Fibroblast of skin of left biceps (primary cell): ENCODE results near the gene DUOX2.

Source experiments
- DNase-seq, 2 experiments: peaks; one replicate each; pipeline ENCODE4 v3.0.0-alpha.2; 2013; ENCODE audit warnings: low read depth in 2 of 2

The DUOX2 gene

DNA sequence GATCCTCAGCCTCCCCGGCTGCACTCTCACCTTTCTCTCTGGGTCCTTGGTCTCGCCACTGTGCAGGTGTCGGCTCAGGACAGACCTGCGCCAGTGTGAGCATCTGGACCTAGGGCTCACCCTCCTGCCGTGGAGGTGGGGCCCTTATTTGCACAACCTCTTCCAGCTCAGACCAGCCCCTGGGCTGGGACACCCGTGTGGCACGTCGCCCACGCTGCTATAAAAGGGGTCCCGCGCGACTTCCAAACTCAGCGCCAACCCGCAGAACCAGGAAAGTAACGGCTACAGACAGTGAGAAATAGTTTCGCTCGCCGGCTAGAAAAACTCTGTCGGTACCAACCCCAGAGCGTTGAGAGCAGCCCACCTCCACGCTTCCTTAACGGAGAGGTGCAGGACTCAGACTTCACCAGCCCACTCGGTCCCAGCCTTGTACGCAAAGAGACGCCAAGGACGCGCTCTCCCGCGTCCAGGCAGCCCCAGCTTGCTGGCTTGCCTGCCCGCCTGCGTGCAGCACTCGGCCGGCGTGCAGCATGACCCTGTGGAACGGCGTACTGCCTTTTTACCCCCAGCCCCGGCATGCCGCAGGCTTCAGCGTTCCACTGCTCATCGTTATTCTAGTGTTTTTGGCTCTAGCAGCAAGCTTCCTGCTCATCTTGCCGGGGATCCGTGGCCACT, at the start of gene DUOX2, which contains the start of gene DUOXA2:
Gene DUOX2, minus strand, starts transcription at position 97 of the 675 bp plus-strand sequence. CDS start 761 bp downstream, outside the sequence.
Gene DUOXA2, plus strand, starts transcription at position 251 of the 675 bp plus-strand sequence. Its CDS starts 280 bp downstream, at position 531.
- DNase-seq: no peak

- DNase-seq: no peak
Observed at GRCh38 chr15:45163508-45163856, 49.5 kb upstream of the DUOX2 start.

DNA sequence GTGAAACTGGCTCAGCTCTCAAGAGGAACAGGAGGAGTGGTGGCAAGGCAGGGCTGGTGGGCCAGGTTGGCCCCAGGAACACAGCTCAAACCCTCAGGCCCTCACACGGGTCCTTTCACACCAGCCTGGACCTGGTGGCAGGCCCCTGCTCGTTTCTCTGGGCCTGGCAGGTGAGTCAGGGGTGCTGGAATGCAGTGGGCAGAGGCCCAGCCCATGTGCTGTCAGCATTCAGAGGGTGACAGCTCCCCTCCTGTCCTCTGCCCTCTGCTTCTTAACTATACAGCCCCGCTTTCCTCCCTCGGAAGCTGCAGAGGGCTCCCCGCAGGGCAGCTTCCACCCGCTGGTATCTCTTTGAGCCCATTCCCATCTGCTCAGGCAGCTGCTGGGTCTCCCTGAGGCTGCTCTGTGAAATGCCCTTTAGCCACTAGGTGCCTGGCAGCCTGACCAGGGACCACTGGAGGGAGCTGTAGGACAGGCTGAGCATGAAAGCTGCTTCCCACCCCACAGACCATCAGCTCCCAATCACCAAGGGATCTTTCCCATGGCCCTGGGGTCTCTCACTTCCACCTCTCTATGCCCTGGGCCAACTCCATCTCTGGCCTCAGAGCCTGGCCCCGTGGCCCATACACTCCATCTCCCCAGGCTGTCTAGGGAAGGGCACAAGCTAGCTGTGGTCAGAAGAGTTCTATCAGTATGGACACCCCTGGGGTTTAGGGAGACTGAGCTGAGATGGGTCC, 49.0 kb upstream of the DUOX2 start:
- DNase-seq: peak; percentile 28 to 39

DNA sequence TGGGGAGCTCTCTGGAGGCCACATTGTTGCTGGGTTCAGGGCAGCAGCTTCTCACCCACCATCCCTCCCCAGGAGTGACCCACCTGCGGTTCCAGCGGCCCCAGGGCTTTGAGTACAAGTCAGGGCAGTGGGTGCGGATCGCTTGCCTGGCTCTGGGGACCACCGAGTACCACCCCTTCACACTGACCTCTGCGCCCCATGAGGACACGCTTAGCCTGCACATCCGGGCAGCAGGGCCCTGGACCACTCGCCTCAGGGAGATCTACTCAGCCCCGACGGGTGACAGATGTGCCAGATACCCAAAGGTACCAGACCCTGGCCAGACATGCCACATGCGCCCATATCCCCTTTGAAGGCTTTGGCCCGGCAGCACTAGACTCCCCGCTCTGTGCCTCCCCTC, 47.7 kb upstream of the DUOX2 start:
- DNase-seq: no peak

DNA sequence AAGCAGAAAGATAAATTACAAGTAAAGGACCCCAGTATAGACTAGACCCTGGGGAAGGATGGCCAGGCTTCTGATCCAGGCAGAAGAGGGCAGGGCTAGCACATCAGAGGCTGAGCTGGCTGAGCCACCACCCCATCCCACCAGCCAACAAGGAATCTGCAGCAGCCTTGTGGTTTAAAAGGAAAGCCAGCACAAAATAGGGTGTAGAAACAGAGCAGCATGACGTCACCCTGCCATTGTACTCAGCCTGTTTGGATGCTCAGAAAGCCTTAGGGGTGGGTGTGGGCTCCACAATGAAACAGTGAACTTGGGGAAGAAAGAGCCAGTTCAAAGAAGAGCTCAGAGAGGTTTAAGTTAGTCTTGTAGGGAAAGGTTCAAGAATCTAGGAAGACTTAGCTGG, 44.0 kb upstream of the DUOX2 start:
- peak; percentile 9 to 20 for DNase-seq

DNA sequence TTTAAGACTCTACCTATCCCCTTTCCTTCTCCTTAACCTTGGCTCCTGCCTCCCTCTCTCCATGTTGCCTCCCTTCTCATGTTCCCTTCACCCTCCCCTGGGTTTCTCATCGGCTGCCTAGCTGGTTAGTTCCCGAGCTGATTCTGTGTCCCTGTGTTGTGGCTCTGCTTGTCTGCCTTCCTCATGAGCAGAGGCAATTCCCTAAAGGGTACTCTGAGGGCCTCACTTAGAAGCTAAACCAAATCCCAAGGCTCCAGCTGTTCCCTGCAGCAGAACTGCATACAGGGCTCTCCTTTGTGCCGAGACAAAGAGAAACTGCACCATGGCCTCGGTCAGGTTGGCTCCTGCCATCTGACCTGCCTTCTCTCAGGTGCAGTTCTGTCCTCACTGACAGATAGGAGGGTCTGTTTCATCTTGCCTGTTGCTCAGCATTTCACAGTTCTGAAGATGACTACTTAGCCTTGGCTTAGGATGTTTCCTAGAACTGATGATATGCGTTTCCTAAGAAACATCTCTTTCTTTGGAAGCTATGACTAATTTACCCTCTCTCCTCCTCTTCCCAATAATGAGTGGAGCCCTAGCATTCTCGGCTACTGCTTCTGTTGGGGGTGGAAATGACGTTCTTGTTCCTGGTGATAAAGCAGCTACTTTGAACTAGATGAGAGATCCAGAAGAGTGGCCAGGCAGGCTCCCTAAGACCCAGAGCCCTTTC, 42.9 kb upstream of the DUOX2 start:
- DNase-seq: peak; percentile 21 to 22

DNA sequence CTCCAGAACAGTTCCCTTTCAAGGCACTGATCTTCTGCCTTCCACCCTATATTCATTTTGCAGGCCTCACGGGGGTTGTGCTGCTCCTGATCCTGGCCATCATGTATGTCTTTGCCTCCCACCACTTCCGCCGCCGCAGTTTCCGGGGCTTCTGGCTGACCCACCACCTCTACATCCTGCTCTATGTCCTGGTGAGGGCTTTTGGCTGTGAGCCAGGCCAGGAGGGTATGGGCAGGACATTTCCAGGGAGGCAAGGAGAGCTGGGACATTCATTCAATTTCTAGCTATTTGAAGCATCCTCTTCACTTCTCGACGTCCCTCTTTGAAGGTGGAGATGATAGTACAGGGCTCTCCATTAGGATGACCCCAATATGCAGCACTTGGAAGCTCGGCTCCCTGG, 41.8 kb upstream of the DUOX2 start:
- no peak for DNase-seq

DNA sequence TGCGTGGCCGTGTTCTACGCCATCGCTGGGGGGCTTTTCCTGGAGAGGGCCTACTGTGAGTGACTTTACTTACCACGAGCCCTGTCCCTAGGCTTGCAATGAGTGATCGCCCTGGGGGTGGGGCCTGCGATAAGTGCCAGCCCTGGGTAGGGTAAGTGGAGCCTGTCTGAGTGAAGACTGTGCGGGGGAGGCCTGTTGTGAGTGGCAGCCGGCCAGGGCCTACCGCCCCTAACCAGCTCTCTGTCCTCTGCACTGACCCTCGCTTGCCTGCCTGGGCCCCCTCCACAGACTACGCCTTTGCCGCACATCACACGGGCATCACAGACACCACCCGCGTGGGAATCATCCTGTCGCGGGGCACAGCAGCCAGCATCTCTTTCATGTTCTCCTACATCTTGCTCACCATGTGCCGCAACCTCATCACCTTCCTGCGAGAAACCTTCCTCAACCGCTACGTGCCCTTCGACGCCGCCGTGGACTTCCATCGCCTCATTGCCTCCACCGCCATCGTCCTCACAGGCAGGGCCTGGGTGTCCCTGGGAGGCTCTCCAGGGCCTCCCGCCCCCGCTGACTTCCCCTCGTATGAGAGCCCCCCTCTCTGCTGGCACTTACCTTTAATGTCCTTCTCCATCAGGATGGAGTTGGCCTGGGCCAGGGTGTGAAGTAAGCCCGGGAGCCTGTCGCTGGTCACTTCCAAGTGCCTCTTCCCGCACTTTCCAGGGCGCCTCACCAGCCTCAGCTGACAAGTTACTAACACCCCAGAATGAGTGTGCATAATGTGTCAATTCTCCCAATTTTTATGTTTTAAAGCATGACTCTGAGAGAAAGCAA, 38.2 kb upstream of the DUOX2 start:
- no peak for DNase-seq

GRCh38 chr15:45150997-45151396, 37.0 kb upstream of the DUOX2 start:
- no peak for DNase-seq

DNA sequence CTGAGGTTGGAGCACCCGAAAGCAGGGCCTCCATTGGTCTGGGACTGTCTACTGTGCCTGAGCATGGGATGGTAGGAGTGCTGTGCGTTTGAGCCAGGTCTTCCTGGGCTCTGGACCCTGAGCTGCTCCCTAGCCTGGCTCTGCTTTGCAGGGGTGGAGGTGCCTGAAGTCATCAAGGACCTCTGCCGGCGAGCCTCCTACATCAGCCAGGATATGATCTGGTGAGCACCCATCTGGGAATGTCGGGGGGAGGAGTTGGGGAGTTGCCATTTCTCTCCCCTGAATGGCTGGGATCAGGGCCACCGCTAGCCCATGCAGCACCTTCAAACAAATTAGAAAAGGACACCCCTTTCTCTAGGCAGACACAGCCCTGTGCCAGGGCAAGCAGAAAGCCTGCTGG, 36.5 kb upstream of the DUOX2 start:
- no peak for DNase-seq

DNA sequence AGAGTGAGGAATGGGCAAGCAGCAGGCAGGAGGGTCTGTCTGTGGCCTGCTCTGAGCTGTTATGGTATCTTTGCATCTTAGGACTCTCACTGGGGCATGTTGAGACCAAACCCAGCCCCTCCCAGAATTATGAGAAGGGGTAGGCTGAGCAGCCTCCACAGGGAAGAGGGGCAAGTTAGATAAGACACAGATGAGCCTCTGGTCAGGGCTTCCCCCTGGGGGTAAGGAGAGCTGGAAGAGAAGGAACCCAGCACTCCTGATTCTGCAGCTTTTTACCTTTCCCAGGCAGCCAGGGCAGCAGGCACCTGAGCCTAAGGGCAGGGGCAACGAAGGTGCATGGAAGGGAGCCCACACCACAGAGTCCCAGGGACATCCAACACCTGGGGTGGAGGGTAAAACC, 35.1 kb upstream of the DUOX2 start:
- DNase-seq: no peak

GRCh38 chr15:45148076-45149059, 34.4 kb upstream of the DUOX2 start:
- DNase-seq: no peak

DNA sequence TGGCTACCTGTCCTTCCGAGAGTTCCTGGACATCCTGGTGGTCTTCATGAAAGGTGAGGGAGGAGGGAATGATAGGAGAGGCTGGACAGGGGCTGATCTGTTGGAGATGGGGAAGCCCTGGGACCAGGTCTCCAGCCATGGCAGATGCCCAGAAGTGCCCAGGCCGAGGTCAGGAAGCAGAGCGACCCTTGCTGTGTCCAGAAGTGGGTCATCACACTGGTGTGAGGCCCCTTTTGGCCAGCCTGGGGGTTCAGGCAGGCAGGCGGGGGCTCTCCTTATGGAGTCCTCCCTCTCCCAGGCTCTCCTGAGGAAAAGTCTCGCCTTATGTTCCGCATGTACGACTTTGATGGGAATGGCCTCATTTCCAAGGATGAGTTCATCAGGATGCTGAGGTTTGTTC, 33.6 kb upstream of the DUOX2 start:
- DNase-seq: no peak

DNA sequence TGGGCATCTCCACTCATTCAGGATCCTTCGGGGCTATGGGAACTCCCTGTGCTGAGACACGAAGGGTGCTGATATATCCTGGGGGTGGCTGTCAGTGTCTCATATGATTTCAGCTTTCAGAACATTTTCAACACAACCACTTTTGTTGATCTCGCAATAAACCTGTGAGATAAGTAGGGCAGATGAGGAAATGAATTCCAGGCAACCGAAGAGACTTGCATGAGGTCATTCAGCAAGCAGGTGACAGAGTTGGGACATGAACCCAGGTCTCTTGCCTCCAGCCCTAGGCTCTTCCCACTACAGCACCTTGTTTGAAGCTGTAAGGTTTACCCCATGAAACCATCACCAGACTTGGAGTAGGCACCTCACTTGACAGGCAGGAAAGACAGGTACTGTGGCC, 32.4 kb upstream of the DUOX2 start:
- no peak for DNase-seq

GRCh38 chr15:45144775-45145174, 30.8 kb upstream of the DUOX2 start:
- no peak for DNase-seq

DNA sequence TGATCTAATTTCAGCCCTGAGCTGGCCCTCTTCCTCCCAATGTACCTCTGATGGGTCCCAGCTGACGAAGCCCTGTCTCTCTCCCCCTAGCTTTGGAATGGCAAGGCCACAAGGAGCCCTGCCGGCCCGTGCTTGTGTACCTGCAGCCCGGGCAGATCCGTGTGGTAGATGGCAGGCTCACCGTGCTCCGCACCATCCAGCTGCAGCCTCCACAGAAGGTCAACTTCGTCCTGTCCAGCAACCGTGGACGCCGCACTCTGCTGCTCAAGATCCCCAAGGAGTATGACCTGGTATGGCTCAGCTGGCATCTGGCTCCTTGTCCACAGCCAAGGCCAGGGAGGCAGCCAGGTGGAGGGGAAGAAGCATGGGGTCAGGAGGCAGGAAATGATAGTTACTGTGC, 30.0 kb upstream of the DUOX2 start:
- no peak for DNase-seq

DNA sequence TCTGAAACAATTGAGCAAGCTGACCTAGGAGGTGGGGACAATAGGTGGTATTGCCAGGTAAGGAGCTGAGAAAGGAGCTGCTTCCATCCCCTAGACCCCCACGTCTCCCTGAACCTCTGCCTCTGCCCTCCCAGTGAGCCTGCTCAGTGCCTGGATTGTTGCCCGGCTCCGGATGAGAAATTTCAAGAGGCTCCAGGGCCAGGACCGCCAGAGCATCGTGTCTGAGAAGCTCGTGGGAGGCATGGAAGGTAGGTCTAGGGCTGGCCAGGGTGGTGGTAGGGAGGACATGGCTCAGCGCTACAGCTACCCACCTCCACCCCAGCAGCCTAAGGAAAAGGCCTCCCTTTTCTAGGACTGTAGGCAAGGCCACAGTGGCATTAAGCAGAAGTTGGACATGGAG, 29.1 kb upstream of the DUOX2 start:
- no peak for DNase-seq

GRCh38 chr15:45141386-45141785, 27.4 kb upstream of the DUOX2 start:
- no peak for DNase-seq

GRCh38 chr15:45140557-45141250, 26.7 kb upstream of the DUOX2 start:
- DNase-seq: no peak

GRCh38 chr15:45139770-45140169, 25.8 kb upstream of the DUOX2 start:
- no peak for DNase-seq
